ENCODE data around the gene IRX2.

The IRX2 gene

DNA sequence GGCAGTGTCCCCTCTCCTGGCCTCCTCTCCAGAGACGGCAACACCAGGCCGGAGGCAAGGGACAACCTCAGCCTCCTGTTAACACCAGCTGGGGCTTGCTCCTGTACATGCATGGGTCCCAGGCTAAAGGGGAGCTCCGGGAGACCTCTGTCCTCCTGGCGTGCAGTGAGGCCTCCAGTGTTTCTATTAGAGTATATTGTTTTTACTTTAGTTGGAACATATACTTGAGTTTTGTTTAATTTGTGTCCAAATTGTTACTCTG lies 12.0 kb upstream of the IRX2 start:
- no peak overlapping the region for H3K9ac ChIP-seq
- no peaks in the 10 kb centered on the region for H4K20me1 ChIP-seq (ENCODE audit: insufficient read depth)
- H3K4me2 ChIP-seq, result no peak overlapping the region; the same call in 1 of the 2 replicates
- H3K36me3 ChIP-seq (ENCODE audit: insufficient read depth), result no peaks in the 10 kb centered on the region
- no peaks in the 10 kb centered on the region for H3K79me2 ChIP-seq (ENCODE audit: insufficient read depth, low read depth)
- H2AFZ ChIP-seq (ENCODE audit: low read depth), result no peak overlapping the region
- TF ChIP-seq, protein P1, sequence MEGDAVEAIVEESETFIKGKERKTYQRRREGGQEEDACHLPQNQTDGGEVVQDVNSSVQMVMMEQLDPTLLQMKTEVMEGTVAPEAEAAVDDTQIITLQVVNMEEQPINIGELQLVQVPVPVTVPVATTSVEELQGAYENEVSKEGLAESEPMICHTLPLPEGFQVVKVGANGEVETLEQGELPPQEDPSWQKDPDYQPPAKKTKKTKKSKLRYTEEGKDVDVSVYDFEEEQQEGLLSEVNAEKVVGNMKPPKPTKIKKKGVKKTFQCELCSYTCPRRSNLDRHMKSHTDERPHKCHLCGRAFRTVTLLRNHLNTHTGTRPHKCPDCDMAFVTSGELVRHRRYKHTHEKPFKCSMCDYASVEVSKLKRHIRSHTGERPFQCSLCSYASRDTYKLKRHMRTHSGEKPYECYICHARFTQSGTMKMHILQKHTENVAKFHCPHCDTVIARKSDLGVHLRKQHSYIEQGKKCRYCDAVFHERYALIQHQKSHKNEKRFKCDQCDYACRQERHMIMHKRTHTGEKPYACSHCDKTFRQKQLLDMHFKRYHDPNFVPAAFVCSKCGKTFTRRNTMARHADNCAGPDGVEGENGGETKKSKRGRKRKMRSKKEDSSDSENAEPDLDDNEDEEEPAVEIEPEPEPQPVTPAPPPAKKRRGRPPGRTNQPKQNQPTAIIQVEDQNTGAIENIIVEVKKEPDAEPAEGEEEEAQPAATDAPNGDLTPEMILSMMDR (conservative IDR thresholded peaks at IDR 0.05; ENCODE audit: low read depth, low read length), result no peak
- H3K27me3 ChIP-seq (ENCODE audit: insufficient read depth, low read depth), result no peaks in the 10 kb centered on the region
- peaks cover 65% of the 10 kb centered on the region for H3K4me1 ChIP-seq (ENCODE audit: low read depth, poor library complexity, severe bottlenecking)
- no peak overlapping the region for H3K27ac ChIP-seq
- H3K4me3 ChIP-seq (IDR thresholded peaks at IDR 0.05; ENCODE audit: insufficient read depth, low read depth, low read length), result no peak overlapping the region

DNA sequence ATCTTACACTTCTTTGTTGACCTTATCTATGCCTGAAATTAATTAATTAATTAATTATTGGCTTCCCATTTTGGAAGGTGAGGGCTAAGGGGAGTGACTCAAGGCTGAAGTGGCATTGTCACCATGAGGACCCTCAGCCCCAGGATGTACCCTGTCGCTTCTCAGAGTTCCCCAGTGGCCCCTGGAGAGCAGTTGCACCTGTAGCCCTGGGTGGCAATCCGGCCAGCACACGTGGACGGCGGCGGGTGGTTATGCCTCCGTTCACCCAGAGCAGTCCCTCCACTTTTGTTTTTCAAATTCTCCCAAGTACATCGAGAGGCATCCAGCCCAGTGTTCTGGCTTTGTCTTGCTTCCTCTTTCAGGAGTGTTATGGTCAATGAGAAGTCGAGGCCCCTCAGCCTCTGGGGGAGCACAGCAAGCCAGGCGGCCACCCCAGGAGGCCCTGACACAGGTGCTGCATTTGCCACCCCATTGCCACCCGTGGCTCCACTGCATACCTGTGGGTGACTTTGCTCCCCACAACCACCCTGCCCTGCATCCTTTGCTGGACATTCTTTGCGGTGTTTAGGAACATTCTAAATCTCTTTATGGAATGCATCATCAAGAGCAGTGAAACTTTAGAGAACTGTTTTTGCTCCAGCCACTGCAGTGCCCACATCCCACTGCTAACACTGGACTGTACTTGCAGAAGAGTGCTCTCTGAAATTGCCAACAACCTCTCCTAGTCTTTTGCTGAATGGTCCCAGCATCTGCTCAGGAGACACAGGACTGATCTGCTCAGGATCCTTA lies 11.5 kb upstream of the IRX2 start:
- Histone ChIP-seq H3K79me2 (ENCODE audit: insufficient read depth, low read depth) (no peaks in the 10 kb centered on the region), H4K20me1 (ENCODE audit: insufficient read depth) (no peaks in the 10 kb centered on the region), H3K27ac (peak overlapping the region; percentile 94; the same call in 1 of the 2 replicates), H2AFZ (ENCODE audit: low read depth) (no peak overlapping the region), H3K36me3 (ENCODE audit: insufficient read depth) (no peaks in the 10 kb centered on the region), H3K4me3 (IDR thresholded peaks at IDR 0.05; ENCODE audit: insufficient read depth, low read depth, low read length) (no peak overlapping the region), H3K4me2 (no peak overlapping the region; the same call in 1 of the 2 replicates), H3K27me3 (ENCODE audit: insufficient read depth, low read depth) (no peaks in the 10 kb centered on the region), H3K9ac (no peak overlapping the region), H3K4me1 (ENCODE audit: low read depth, poor library complexity, severe bottlenecking) (peaks cover 65% of the 10 kb centered on the region)
- TF ChIP-seq, protein P1 (conservative IDR thresholded peaks at IDR 0.05; ENCODE audit: low read depth, low read length), result no peak

DNA sequence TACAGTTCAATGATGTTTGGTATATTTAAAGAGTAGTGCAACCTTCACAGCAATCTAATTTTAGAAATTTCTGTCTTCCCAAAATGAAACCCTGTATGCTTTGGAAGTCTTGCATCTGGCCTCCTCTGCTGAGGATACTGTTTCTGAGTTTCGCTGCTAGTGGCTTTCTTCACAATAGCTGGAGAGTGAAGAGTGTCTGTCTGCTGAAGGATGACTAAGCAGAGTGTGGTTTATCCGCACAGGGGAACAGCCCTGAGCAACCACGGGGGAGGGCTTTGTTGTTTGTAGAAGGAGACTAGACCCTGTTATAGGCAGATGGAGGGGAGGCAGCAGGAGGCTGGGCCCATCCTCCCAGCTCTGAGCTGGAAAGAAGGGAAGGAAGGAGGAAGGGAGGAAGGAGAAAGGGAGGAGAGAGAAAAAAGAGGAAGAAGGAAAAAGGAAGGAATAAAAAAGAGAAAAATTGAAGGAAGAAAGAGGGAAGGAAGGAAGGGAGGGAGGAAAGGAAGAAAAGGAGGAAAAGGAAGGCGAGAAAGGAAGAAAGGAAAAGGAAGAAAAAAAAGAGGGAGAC lies 10.5 kb upstream of the IRX2 start:
- TF ChIP-seq, protein P1 (conservative IDR thresholded peaks at IDR 0.05; ENCODE audit: low read depth, low read length), result no peak
- peak overlapping the region; percentile 59 for H2AFZ ChIP-seq (ENCODE audit: low read depth)
- H3K27ac ChIP-seq, result peak overlapping the region; percentile 94
- peak overlapping the region; percentile 67; the same call in 1 of the 2 replicates for H3K9ac ChIP-seq
- H3K79me2 ChIP-seq (ENCODE audit: insufficient read depth, low read depth), result no peaks in the 10 kb centered on the region
- H3K4me3 ChIP-seq (IDR thresholded peaks at IDR 0.05; ENCODE audit: insufficient read depth, low read depth, low read length), result no peak overlapping the region
- H3K4me2 ChIP-seq, result peak overlapping the region; percentile 74
- H4K20me1 ChIP-seq (ENCODE audit: insufficient read depth), result no peaks in the 10 kb centered on the region
- no peaks in the 10 kb centered on the region for H3K36me3 ChIP-seq (ENCODE audit: insufficient read depth)
- peaks cover 65% of the 10 kb centered on the region for H3K4me1 ChIP-seq (ENCODE audit: low read depth, poor library complexity, severe bottlenecking)
- no peaks in the 10 kb centered on the region for H3K27me3 ChIP-seq (ENCODE audit: insufficient read depth, low read depth)

DNA sequence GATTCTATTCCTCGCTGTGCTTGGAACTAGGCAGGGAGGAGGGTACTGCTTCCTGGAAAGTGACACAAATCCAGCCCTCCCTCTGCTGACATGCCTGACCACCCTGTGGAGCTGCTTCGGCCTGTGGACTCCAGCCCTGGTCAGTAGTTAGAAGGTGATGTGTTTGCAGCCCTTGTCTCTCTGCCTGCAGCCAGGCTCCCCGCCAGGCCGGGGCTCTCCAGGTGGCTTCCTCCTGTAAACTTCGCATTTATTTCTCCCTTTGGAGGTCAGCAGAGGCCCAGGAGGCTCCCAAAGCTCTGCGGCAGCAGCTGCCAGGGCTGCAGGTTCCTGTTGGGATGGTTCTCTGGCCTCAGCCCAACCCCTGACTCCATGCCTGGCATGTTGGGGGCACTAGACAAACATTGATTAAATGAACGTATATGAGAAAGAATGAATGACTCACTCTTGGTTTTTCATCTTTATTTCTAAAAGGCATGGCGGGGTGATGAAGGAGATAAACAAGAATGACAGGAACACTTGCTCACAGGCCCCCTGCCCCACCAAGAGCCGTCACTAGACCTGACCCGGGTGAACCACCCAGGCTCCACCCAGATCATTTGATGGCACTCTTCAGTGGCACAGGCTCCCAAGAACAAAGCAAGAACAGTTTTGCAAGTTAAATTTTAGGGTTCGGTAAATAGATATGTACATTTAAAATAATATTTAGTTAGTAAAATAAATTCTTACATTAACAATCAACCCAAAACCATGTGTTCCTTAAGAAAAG lies 8.4 kb upstream of the IRX2 start:
- H3K27ac ChIP-seq, result peak overlapping the region; percentile 94; the same call in 1 of the 2 replicates
- no peak overlapping the region for H3K9ac ChIP-seq
- H3K36me3 ChIP-seq (ENCODE audit: insufficient read depth), result no peaks in the 10 kb centered on the region
- H3K79me2 ChIP-seq (ENCODE audit: insufficient read depth, low read depth), result no peaks in the 10 kb centered on the region
- H3K4me1 ChIP-seq (ENCODE audit: low read depth, poor library complexity, severe bottlenecking), result peaks cover 48% of the 10 kb centered on the region
- peak overlapping the region; percentile 74; the same call in 1 of the 2 replicates for H3K4me2 ChIP-seq
- TF ChIP-seq, protein P1 (conservative IDR thresholded peaks at IDR 0.05; ENCODE audit: low read depth, low read length), result no peak
- H4K20me1 ChIP-seq (ENCODE audit: insufficient read depth), result no peaks in the 10 kb centered on the region
- H2AFZ ChIP-seq (ENCODE audit: low read depth), result no peak overlapping the region
- H3K27me3 ChIP-seq (ENCODE audit: insufficient read depth, low read depth), result no peaks in the 10 kb centered on the region
- no peak overlapping the region for H3K4me3 ChIP-seq (IDR thresholded peaks at IDR 0.05; ENCODE audit: insufficient read depth, low read depth, low read length)

Data from KMS-11 (cell line).